Hematopoietic multipotent progenitor cell treated with erythropoietin and hydrocortisone succinate and interleukin-3 and kit ligand, for 6 days (in vitro differentiated cells): ENCODE data around the gene ADGRD1.
A peak's percentile ranks its signal among the peaks of the same experiment; 100 is the strongest.

ENCODE experiments used
- DNase-seq: peaks from one replicate; pipeline ENCODE4 v3.0.0-alpha.2; 2015

The ADGRD1 gene

DNA sequence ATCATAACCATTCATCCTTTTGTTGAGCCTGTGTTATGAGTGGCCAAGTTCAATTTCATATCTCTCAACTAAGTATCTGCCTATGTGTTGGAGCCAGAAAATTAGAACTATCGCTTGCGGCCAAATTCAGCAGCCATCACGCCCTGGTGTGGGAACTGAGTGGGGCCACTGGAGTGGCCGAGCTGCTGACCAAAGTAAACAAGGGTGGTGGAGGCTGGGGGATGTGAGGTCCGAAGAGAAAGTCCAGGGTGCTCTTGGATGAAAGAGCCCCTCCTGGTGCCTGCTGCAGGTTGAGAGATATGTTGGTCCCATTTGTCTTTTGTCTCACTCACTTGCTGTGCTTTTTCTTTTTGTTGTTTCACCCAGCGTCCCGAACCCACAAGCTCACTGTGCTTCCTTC lies 14.9 kb downstream of the ADGRD1 start:
- no peak for DNase-seq

DNA sequence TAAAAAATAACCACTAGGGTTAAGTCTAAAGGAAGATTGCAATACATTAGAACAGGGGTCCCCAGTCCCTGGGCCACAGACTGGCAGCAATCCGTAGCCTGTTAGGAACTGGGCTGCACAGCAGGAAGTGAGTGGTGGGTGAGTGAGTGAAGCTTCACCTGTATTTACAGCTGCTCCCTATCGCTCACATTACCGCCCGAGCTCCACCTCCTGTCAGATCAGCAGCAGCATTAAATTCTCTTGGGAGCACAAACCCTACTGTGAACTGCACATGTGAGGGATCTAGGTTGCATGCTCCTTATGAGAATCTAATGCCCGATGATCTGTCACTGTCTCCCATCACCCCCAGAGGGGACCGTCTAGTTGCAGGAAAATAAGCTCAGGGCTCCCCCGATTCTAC lies 15.5 kb downstream of the ADGRD1 start:
- no peak for DNase-seq

DNA sequence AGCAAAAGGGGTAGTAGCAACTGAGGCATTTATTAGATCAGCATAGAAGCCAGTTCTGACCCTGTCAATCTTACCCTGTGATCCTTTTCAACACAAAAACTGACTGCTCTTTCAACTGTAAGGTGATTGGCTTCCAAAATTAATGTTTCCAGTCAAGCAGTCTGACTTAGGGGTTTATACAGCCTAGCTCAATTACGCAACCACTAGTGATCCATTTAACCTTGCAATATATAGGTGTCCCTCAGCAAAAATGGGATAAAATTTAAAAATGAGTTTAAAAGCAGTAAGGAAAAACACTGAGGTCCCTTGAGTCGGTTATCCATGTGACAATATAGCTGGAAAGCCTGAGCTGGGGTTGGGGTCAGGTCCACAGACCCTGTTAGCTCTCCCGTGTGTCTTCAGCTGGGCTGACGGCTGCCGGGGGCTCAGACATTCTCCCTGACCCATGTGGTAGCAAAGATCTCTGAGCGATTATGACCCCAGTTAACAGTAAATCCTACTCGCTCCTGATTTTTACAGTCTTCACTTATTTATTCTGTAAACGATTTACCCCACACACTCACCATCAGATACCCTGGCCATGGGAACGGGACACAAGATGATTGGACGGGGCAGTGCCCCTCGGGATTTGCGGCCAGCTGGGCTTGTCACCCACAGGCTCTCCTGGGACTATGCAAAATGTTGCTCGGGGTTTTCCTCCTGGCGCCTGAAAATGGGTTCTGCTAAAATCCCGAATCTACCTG lies 16.6 kb downstream of the ADGRD1 start:
- no peak for DNase-seq

DNA sequence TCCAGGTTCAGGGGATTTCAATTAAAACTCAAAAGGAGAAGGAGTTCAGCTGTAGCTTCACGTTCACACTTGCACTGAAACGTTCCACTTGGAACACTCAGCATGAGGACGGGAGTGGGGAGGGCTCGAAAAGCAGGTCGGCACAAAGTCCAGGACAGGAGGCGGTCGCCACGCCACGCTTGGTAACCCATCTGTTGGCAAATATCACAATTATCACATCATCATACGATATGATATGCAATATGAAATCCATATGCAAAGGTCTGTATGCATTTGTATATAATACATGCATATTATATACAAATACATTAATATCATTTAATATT lies 17.2 kb downstream of the ADGRD1 start:
- DNase-seq = no peak

DNA sequence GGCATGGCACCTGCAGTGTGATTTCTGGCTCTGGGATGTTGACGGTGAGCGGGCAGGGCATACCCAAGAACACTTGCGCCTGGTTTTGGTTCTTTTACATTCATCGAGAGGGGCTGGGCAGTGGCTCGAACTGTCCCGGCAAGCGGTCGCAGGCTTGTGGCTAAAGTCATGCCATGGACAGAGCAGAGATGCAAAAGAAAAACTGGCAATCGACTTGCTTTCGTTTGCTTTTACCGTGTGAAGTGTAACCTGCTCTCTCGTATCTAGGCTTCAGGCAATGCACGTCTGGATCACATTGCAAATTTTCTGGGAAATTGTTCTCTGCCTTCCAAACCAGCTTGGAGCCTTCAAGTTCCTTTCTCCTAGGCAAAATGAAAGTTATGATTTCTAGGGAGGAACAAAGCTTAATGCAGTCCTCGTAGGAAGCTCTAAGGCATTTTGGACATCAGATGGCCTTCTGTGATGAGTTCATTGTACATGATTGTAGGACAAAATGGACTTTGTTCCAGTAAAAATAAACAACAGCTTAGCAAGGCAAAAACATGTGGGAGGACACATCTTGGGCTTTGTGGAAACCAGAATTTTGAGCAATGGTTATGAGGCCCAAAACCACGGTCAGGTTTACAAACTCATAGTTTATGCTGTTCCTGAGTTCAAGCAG lies 18.3 kb downstream of the ADGRD1 start:
- DNase-seq = no peak

DNA sequence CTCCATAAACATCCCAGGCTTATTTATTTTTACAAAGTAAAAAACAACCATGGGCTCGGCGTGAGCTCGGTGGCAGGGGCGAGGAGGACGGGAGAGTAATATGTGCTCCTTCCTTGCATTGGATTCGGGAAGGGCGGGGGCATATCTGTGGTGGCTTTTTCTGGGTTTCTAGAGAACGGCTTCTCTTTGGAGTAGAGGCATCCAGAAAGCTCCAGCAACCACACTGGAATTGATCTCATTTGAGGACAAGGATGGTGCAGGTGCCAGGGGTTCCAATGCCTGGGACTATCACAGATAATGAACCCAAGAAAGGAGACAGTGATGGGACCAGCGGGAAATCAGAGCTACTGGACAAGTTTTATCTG lies 18.9 kb downstream of the ADGRD1 start:
- DNase-seq = no peak

DNA sequence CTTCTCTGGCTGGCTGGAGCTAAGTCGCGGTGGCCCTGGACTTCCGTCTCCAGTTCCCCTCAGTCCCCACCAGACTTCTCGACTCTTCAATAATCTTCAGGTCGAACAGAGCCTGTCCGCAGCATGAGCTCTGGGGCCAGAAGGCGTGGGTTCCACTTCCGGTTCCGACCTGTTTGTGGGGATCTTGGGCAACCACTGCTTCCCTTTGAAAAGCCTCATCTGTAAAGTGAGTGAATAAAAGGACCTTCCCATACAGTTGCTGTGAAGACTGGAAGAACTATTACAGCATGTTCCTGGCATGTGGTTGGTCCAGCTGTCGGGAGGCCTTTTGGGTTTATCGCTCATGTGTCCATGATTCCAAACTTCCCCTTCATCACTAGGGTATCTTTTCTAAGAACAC lies 19.4 kb downstream of the ADGRD1 start:
- DNase-seq = no peak

DNA sequence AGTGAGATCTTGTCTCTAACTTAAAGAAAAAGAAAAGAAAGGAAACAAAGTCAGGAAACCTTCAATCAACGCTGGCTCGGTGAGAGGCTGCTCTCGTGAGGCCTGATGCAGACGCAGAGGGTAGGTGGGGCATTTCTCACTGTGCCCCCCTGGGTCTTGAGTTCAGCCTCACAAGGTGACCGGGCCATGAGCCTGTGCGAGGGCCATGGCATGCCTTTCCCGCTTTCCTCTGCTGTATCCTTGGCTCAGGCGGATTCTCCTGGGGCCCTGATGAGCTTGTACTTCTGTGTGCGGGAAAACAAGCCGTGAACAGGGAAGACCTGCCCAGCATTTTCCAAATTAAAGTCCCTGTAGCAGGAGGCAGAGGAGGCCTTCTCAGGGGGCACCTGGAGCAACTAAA lies 20.2 kb downstream of the ADGRD1 start:
- no peak for DNase-seq

DNA sequence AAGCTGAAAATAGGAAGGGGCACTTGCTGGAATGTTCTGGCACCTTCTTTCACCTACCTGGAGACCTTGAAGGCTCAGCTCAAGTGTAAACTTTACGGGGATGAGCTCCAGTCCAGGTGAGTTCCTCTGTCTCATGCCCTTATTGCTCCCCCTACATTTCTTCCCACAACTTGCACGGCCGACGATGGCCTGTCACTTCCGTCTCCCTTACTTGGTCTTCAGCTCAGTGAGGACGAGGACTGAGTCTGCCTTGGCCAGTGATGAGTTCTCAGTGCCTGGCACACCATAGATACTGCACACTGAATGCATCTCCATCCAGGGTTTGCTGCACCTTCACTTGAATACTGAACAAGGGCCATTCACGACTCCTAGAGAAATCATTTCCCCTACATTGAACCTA lies 21.4 kb downstream of the ADGRD1 start:
- no peak for DNase-seq

DNA sequence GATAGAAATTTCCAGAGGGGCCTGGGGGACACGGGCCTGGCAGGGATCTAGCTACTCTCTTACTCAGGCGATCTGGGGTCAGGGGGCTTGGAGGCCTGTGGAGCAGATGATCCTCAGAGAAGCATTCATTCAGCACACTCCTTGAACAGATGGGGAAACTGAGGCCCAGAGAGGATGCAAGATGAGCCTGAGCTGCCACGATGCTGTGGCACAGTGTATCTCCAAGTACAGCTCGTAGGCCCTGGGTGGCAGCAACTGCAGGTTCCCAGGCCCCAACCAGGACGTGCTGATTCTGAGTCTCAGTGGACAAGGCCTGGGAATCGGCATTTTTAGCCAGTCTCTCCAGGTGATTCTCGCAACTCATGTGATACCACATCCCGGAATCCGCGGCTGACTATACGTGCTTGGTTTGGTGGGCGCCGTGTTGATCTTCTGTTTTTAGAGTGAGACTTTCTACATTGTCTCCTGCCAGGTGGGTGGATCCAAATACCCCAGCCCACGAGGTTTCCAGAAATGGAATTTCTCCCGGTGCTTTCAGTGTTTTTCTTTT lies 22.5 kb downstream of the ADGRD1 start:
- DNase-seq = no peak

DNA sequence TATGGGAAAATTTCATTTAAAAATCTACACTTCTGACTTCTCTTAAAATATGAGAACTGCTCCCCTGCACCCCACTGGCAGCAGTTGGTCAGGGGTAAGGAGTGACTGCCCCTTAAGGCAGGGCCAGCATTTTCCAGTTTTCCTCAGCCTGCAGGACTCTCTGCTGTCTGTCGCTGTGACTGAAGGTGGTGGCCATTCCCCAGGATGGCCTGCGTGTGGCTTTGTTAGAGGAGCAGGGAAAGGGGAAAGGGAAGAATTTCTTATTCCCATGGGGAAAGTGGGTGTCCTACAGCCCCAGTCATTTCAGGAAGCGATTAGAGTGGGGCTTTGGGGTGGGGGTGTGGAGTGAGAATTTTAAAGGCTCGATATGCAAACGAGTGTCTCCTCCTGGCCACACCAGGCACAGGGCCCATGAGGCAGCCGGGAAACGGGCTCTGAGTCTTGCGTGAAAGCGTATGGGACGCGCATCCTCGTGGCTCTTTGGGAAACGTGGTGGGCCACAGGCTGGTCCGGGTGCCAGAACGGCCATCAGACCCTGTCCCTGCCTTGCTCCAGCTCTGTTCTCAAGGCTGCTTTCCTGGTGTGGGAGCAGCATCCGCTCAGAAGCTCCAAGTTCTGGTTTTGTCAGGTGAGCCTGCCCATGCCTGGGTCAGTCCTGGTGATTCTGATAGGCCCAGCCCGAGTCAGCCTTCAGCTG lies 23.5 kb downstream of the ADGRD1 start:
- no peak for DNase-seq

DNA sequence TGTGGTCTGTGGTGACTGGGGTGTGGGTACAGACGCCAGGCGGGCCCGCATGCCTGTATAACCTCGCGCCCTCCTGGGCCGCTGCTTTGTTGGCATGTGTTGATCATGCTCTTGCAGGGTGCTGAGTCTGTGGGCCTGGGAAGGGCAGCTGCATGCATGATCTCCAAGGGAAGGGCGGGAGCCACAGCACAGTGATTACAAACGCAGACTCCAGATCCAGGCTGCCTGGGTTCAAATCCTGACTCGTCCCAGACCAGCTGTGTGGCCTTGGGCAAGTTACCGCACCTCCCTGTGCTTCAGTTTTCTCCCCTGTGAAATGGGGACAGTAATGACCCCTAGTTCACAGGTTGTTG lies 24.0 kb downstream of the ADGRD1 start:
- peak; percentile 8 for DNase-seq

DNA sequence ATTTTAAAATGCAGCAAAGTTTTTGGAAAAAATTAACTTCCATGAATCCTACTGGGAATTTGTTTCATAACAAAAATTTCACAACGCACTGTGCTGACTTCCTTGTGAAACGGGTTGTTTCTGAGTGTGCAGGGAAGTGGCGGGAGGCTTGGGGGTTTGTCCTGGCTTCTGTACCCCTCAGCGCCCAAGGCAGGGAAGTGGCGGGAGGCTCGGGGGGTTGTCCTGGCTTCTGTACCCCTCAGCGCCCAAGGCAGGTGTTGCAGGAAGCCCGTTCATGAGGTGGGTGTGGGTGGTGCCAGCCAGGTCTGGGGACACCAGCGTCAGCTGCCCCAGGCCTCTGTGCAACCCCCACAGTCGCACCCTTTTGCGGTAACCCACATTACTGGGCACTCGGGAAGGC lies 25.1 kb downstream of the ADGRD1 start:
- no peak for DNase-seq

DNA sequence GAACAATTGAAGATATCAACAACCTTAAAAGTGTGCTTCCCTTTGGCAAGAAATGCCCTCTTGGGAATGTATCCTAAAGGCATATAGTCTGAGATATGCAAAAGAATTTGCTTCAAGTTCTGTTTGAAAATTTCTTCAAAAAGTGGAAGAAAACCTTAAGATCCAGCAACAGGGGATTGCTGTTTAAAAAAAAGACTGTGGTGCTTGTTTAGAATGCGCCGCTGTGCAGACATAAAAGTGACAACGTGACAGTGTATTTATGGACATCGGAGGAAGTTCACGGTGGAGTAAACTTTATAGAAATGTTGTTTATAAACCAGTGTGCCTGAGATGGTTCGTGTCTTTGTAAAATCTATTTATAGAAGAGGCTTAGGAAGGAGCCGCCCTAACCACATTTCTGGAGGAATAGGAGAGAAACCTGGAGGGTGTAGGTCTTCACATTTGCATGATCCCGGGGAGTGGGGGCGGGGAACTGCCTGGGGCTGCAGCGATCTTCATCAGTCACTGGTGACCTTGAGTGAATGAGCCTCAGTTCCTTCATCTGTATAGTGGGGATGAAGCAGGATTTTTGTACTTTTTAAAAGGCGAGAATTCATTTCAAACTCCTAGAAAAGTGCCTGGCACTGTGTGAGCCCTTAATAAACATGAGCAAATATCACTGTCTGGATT lies 27.5 kb downstream of the ADGRD1 start:
- DNase-seq = no peak

DNA sequence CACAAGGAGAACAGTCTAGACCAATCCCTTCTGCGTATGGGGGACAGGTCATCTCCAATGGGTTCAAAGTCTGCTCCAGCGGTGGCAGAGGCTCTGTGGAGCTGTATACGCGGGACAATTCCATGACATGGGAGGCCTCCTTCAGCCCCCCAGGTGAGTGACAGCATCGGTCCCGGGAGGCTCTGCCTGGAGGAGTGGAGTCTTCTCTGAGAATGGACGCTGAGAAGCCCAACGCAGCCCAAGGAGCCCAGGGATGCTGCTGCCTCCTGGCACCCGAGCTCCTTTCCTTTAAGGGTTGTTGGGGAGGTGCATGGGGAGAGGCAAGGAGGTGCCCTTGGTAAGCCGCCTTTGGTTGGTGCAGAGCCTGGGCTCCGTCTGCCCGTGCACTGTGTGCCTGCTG lies 28.2 kb downstream of the ADGRD1 start:
- no peak for DNase-seq

DNA sequence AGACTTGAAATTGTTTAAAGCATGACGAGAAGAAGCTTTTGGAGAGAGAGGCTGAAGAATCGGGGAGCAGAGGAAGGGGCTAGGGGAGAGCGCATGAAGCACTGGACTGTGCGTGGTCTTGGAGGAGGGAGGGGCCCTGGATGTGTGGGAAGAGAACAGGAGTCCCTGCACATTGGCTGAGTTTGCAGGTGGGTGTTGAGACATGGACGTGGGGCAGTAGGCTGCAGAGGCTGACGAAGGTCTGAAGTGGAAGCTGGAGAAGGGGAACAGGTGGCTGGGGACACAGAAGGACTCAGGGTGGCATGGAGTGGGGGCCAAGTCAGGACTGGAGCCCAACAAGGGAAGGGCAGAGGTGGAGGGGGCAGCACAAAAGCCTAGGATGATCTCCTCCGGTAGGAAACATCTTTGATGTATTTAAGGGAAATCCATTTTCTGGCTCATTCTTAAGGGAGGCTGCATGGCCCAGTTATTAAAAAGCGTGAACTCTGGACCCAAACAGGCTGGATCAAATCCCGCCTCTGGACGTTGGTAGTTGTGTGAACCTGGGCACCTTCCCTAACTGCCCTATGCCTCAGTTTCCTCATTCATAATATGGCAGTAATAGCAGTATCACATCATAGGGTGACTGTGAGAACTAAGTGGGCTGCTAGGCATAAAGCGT lies 29.0 kb downstream of the ADGRD1 start:
- DNase-seq = no peak

DNA sequence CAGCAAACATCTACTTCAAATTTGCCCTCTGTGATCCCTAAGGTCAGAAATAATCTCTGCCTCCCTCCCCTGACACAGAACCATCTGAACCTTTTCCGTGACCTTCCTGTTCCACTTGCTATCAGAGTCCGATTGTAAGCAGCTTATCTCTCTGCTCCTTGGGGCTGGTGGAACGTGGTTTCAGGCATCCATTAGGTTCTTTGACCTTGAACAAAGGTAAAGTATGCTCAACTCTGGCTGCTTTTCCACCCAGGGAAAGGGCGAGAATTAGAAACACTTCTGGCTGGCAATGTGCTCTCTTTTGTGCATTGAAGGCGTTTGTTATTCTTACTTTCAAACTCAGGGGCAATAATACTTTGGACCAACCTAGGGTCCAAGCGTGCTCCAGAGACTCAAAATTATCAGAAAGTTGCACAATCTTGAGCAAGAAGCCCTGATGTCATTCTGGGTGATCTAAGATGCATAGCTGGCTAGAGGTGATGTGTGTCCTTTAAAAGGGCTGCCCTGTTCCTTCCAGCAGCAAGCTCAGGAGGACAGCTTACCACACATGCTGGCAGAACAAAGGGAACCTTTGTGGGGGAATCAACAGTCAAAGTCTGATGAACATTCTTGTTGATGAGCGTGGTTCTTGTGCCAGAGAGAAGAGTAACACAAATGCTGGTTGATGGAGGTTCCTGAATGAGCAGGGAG lies 29.8 kb downstream of the ADGRD1 start:
- DNase-seq = no peak

DNA sequence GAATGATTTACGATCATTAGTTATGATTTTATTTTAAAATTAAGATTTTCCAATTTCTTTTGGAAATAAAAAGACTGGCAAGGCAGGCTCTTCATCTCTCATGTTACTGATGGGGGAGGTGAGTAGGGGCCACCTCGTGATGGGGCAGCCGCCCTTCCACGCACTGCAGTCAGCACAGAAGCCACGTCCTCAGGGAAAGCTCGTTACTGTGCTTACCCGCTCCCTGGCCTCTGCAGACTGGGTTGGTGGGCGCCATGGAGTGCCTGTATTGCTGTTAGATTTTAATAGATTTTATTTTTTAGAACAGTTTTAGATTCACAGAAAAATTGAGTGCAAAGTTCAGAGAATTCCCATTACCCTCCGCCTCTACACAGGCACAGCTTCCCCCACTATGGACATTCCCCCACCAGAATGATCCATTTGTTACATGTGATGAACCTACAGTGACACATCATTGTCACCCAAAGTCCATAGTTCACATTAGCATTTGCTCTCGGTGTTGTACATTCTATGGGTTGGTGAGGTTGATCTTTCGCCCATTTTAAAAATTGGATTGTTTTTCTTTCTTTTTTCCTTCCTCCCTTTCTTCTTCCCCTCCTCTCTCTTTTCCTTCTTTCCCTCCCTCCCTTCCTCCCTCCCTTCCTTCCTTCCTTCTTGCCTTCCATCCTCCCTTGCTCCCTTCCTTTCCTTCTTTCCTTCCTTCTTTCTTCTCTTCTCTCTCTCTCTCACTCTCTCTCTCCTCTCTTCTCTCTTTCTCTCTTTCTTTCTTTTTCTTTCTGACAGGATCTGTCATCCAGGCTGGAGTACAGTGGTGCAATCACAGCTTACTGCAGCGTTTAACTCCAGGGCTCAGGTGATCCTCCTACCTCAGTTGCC lies 30.7 kb downstream of the ADGRD1 start:
- no peak for DNase-seq

DNA sequence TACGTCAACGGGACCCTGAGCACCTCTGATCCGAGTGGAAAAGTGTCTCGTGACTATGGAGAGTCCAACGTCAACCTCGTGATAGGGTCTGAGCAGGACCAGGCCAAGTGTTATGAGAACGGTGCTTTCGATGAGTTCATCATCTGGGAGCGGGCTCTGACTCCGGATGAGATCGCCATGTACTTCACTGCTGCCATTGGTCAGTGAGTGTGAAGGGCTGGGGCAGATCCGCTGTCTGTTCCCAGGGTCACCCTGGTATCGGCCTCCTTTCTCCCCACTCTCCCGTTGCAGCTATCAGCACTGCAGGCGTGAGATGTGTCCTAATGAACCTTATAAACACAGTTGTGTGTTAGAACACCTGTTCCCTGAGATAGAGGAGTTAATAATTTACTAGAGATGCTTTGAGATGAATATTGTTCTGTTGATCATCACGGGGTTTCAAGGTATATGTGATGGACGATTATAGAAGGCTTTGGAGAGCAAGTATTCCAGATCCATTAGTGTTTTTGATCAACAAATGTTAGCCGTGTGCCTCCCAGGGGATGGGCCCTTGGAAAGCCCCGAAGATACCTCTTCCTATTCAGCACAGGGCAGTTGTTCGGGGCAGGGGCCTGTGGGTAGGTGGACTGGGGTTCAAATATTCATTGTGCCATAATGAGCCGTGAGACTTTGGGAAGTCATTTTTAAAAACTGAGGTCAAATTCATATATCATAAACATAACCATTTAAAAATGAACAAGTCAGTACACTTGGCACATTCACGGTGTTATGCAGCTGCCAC lies 33.6 kb downstream of the ADGRD1 start:
- no peak for DNase-seq

DNA sequence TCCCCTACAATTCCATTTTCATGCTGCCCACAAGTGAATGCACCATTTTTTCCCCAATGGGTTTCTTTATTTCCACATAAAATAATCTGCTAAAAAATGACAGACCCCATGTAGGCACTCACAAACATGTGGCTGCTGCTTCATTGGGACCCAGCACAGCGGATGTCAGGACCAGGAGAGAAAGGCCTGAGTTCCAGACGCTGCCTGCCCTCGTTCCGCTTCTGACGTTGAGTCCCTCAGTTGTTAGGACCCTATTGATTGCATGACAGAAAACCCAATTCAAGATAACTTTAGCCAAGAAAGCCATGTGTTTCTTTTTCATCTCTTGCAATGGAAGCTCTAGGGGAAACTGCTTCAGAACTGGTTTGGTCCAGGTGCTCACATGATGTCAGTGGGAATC lies 34.6 kb downstream of the ADGRD1 start:
- no peak for DNase-seq

DNA sequence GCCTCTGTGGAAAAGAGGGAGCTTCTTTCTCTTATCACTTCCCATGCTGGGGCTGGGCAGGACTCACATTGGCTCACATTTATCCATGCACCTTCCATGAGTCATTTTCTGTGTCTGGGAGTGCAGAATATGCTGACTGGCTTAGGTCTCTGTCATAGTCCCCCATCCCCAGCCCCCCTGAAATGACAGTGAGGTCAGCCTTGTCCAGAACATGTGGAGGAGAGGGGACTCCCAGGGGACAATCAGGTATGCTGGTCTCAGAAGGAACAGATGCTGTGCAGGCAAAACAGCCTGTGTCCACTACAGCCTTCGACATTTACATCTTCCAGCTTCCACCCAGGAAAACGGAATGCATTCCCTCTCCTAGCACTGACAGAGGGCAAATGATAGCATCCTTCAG lies 35.0 kb downstream of the ADGRD1 start:
- DNase-seq = no peak
